ENCODE results near the gene TMEM39A.

TMEM39A gene

DNA sequence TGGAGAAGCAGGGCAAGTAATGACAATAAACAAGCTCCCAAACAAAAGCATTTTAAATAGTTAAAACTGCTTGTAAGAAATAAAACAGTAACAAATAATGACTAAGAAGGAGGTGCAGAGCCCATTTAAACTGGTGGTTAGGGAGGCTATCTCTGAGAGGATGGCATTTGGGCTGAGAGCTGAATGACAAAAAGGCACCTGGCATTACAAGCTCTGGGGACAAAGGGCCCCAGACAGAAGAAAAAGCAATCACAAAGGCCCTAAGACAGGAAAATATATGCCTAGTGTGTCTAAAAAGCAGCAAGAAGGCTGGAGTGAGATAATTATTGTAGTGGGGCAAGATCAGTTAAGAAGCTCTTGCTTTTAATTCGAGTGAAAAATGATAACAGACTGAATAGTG lies 9.6 kb downstream of the TMEM39A start:
- no peak for DNase-seq

DNA sequence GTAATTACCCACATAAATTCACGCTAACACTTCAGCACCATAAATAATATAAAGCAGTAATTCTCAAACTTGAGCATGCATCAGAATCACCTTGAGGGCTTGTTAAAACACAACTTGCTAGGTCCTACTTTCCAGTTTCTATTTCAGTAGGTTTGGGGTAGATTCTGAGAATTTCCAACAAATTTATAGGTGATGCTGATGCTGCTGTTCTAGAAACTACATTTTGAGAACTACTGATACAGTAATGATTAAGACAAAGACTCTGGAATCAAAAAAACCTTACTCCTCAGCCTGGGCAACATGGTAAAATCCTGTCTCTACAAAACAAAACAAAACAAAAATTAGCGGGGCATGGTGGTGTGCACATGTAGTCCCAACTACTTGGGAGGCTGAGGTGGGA lies 18.8 kb downstream of the TMEM39A start:
- DNase-seq = no peak

DNA sequence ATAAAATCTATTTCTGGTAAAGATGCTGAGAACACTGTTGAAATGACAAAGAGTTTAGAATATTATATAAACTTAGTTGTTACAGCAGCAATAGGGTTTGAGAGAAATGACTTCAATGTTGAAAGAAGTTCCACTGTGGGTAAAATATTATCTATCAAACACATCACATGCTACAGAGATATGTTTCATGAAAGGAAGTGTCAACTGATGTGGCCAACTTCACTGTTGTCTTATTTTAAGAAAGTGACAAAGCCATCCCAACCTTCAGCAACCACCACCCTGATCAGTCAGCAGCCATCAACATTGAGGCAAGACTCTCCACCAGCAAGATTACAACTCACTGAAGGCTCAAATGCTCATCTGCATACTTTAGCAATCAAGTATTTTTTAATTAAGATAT lies 20.2 kb downstream of the TMEM39A start:
- no peak for DNase-seq

DNA sequence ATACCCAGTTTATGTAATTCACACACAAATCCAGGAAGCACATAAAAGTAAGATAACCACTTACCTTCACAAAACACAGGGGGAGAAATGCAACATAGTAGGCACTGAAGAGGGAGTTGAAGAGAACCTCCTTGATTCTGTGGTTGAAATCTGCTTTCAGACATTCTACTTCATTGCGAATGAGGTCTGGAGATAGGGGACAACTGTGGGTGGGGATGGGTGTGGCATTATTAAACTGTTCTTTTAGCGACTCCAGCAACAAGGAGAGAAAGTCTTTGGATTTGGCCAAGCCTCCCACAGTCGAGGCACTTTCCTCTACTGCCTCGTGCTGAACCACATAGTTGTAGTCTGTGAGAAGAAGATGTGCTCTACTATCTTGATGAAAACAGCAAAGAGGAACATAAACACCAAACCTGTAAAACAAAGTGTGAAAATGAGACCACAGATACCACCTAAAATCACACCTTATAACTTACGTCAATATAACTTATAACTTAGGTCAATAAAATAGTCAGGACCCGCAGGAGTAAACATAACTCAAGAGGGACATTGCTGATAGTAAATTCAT lies 25.6 kb downstream of the TMEM39A start:
- no peak for DNase-seq

DNA sequence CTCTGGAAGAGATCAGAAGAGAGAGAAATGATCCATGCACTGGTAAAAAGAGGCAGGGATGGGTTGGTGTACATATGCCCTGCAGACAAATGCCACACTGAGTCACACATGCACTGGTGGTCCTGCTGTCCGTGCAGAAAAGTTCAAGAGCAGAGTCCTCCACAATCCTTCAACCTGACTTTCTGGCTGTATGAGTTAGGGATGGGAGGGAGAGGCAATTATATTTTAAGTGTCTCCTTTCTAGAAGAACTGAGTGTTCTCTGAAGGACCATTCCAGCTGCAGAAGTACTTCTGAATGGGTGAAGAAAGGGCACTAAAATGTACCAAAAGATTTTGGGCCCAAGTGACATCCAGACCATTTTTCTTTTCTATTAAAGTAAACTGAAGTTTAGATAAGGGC lies 26.4 kb downstream of the TMEM39A start:
- DNase-seq = no peak

DNA sequence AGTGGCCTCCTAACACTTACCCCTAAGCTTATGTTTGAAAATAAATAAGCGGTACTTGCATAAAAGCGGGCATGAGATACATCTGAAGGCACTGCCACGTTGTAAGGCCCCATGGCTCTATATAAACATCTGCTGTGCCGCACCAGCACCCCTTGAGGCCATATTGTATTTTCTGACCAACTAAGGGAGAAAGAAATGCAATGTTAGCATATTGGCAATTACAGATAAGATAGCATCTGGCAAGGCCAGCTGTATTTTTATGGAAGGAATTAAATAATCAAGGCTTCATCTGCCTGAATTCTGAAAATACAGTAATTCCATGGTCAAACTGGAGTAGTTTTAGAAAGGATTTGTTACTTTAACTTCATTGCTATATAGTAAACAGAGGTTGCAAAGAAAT lies 28.7 kb downstream of the TMEM39A start:
- DNase-seq = no peak

DNA sequence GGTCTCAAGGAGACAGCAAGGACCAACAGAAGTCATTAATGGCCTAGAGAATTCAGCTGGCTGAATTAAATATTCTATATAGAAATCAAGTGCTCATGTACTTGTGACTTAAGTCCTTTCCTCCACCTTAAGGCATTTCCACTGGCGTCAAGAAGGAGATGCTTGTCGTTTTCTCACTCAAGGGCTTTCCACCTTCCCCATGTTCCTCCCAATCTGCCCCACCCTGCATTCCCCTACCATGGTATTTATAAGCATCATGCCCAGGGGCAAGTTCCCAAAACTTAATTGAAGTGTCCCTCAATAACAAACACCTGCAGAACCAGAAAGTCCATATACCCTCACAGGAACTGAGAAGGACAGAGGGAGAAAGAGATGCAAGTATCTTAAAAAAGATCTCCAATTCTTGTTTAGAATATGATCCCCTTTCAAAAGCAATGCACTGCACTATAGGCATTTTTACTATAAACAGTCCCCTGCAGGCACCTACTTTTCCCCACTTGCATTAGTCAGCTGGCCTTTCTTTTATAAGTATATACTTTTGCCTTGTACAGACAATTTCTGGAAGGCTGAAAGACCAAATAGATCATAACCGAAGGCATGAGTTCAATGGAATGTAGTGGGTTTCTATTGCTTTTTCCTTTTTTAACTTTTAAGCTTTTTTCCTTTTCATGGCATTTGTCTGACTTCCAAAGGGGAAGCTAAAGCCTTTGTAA lies 29.6 kb downstream of the TMEM39A start:
- DNase-seq = no peak

DNA sequence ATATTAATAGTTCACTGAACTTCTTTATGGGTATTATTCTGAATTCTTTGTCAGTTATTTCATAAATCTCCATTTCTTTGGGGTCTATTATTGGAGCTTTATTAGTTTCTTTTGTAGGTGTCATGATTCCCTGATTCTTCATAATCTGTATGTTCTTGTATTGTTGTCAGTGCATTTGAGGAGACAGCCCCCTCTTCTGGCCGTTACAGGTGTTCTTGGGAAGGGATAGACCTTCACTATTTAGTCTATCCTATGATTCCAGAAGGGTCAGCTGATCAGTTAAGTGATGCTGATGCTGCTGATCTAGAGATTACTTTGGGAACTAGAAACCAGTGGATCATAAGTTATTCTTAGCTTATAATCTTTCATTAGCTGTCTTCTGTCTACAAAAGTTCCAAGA lies 34.9 kb downstream of the TMEM39A start:
- no peak for DNase-seq

DNA sequence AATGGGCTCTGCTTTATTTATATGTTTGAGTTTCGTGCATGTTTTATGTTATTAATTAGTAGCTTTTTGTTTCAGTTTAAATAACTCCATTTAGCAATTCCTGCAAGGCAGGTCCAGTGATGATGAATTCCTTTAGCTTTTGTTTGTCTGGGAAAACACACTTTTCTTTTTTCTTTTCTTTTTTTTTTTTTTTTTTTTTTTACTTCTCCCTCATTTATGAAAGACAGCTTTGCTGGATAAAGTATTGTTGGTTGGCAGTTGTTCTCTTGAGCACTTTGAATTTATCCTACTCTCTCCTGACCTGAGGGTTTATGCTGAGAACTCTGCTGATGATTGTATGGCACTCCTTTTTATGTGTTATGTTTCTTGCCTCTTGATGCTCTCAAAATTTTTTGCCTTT lies 35.7 kb downstream of the TMEM39A start:
- no peak for DNase-seq

DNA sequence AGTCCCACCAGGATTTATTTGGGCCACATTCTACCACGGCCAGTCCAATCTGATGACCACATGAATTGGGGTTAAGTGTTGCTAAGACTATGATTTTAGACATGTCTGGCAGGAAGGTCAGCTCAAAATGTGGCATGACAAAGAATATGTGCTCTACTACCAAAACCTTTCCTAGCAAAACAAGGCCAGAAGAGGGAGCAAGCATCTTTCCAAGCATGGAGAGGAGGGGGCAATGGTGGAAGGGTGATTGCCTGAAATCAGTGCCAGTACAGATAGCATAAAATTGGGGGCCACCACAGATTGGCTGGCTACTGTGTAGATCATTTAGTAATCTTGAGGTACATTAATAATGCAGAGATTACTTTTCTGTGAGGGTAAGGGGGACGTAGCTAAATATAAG lies 43.2 kb downstream of the TMEM39A start:
- DNase-seq = no peak

DNA sequence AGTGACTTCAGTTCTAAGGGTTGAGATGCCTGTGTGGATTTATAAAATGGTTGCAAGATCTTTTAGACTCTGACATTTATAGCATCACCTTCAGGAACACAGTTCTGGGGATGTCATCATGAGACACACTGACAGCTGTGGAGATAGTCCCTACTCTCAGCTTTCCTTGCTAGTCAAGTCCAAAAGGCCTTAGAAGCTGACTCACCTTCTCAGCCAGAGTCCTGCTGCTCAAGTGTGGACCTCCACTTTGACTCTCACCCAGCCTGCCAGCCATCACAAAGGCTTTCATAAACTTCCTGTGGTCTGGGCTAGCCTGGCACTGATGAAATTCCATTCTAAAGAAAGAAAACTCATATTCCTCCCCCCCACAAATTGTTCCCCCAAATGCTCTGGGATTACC lies 44.8 kb downstream of the TMEM39A start:
- no peak for DNase-seq

DNA sequence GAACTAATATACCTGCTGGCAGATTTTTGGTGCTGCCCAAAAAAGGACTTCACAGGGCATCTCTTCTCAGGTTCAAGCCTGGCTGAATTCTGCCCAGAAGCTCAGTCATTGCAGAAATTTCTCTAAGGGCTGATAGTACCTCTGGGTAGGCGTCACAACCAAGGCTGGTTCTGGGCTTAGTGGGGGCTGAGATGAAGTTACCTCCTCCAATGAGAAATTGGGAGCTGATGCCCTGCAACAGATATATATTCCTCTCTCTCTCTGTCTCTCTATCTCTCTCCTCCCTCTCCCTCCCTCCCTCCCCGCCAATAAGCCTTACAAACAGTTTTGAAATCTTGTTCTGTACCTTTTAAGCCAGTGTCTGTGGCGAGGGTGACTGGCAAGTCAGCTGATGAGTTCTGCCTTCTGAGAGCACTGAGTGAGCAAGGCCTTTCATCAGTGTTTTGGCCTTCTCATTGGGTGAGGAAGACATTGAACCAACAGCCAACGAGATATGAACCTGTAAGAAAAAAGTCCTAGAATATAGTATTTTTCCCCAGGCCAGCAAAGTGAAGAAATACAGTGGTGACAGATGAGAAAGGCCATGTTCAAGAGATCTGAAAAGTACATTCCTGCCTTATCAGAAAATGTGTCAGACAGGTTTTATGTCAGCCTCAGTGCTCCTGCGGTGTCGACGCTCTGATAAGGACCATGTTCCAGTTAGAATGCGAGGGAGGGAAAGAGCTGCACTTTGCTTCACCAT lies 45.5 kb downstream of the TMEM39A start:
- DNase-seq = no peak

DNA sequence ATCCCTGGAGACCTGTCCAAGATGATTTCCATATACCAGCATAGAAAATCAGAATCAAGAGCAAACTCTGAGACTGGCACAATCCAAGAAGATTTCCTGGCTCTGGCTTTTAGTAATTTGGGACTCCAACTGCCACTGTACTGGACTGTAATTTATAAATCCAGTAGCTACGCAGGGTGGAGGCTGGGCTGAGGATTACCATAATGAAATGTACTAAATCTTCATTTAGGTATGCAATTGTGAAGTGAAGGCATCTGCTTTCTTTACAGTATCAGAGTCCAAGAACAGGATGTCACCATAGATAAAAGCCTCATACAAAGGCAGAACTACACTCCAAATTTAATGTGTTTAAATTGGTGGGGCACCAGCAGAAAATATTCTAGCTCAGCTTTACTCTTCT lies 46.5 kb downstream of the TMEM39A start:
- no peak for DNase-seq

DNA sequence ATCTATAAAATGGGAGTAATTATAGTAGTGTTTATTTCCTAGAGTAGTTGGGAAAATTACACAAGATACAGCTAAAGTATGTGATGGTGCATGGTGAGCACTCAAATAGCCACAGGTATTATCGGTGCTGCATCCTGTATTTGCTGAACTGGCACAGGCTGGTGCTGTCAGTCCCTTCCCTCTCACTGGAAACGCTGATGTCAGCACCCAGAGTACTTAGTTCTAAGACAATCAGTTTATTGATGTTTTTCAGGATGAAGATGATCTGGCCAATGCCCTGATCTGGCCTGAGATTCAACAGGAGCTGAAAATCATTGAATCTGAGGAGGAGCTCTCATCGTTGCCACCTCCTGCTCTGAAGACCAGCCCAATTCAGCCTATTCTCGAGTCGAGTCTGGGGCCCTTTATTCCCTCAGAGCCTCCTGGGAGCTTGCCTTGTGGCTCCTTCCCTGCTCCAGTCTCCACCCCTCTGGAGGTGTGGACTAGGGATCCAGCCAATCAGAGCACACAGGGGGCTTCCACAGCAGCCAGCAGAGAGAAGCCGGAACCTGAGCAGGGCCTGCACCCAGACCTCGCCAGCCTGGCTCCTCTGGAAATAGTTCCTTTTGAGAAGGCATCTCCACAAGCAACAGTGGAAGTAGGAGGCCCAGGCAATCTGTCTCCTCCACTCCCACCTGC lies 49.7 kb downstream of the TMEM39A start:
- no peak for DNase-seq

DNA sequence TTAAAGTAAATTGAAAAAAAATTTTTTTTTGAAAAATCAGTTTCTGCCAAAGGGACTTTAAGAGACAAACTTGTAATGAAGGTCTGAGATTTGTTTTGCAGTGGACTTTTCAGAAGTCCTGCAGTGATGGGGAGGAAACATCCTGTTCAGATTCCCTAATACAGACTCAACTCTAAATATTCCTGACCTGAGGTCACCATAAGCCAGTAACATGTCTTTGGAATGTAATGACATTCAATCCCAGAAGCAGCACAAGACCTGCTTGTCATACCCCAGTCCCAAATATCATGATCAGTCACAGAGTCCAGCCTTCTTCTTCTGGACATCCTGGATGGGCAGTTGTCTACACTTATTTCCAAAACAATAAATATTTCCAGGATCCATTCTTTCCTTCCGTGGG lies 53.6 kb downstream of the TMEM39A start:
- DNase-seq = no peak

DNA sequence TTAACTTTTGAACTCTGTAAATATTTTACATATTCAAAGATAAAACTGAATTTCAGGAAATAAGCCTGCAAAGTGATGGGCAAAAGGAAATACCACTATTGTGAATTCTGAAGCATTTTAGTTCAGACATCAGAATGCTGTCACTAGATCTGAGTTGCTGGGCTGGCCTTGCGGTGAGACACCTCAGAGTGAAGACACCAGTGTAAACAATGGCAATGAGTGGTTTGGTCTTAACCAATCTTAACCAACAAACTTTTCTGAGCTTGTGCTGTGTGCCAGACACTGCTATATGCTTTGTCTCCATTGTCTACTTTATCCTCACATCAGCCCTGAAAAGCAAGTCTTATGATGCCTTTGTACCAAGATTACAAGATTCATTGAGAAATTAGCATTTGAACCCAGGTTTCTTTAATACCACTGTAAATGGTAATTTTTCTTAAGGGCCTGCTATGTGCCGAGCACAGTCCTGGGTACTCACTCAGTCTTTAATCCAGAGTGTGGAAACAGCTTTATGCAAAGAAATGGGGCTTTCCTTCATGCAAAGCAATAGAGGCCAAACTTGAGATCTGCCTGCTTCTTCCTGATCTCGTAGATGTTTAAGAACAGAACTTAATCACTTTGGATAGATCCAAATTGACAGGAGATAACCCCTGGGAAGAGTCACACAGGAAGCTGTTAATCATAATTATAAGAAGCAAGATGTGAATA lies 55.0 kb downstream of the TMEM39A start:
- no peak for DNase-seq

DNA sequence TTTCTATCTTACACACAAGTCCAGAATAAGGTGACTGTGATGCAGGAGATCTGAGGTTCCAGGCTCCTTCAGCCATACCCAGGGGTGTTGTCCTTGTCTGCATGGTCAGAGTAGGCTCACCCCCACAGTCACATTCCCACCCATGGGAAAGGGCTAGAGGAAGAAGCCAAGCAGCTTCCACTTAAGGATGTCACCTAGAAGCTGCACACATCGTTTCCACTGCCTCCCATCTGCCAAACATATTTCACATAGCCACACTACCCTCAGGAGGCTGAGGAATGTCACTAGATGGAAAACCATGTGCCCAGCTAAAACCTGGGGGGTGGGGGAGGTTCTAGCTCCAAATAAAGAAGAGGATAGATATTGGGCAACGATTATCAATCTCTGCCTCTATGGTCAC lies 58.1 kb downstream of the TMEM39A start:
- no peak for DNase-seq

DNA sequence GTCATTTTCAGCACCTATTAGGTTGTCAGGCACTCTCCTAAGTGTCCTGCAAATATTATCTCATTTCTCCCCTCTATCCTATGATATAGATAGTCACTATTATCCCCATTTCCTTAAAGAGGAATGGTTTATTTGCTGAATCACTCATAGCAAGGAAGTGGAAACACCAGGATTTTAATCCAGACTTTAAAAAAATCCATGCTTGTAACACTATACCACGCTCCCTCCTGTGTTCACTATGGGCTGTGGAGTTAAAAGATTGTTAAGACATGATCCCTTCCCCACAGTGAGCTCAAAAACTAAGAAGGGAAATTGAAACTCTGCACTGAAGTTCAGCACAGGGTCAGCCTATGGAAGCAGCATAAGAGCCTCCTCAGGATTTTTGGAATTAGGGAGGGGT lies 60.2 kb downstream of the TMEM39A start:
- DNase-seq = no peak

DNA sequence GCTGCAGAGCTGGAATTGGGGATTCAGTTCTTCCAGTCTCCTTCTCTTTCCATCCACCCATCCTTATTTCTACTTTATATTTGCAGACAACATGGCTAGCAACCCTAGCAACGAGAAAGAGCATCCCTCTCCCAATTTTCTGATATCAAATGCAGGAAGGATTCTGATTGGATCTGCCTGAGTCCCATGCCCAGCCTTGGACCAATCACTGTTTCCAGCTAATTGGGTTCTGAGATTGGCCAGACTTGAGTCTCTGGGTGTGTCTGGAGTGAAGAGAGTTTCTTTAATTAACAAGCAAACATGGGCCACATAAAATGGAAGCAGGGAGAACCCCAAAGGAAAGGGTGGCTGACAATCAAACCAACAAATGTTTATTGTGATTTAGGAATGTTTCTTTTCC lies 60.6 kb downstream of the TMEM39A start:
- DNase-seq = no peak

DNA sequence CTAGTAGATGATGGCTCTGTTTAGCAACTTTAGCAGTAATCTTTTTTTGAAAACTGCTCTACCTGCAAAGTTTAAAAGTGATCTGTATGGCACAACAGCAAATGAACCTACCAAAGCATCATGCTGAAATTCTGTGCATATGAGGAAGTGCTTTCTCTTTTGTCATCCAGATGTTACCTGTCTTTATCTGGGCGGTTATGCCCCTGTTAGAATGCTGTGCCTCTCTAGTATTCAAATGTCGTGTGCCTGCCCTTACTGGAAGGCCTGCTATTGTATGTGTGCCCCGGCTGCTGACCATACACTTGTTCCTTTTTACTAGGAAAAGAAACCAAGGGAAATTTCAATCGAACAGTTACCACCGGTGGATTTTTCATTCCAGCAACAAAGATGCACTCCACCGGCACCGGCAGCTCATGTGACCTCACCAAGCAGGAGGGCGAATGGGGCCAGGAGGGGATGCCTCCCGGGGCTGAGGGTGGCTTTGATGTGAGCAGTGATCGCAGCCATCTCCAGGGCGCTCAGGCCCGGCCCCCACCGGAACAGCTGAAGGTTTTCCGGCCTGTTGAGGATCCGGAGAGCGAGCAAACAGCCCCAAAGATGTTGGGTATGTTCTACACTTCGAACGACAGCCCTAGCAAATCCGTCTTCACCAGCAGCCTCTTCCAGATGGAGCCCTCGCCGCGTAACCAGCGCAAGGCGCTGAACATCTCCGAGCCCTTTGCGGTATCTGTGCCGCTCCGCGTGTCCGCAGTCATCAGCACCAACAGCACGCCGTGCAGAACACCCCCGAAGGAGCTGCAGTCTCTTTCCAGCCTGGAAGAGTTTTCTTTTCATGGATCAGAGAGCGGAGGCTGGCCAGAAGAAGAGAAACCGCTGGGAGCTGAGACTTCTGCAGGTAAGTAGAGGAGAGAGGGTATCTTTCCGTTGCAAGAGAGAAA lies 61.6 kb downstream of the TMEM39A start:
- no peak for DNase-seq

DNA sequence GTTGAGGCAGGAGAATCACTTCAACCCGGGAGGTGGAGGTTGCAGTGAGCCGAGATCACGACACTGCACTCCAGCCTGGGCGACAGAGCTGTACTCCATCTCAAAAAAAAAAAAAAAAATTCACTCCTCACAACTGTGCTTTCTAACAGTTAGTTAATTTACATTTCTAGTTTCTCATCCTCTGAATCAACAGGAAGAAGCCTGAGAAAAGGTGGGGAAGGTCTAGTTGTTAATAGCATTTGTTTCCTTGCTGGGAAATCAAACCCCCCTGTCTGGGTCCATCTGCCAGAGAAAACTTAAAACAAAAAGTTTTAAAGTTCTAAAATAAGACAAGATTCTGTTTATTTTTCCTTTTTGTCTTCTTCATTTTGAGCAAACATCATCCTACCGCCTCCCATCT lies 62.3 kb downstream of the TMEM39A start:
- no peak for DNase-seq

DNA sequence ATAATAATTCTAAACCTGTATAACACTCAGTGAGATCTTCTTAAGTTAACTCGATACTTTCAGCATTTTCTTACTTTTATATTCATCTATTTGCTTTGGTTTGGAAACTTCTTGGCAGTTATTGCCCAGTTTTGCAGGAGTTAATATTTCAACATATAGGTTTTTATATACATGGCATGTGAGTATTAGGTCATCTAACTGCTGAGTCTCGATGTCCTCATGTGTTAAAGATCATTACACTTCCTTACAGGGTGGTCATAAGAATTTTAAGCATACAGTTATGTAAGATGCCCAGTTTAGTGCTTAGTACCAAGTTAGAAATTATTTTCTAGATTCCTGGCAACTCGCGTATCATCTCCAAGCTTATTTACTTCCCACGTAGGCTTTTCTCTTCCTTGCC lies 62.9 kb downstream of the TMEM39A start:
- DNase-seq = no peak
